Smooth muscle cell (in vitro differentiated cells): ENCODE data around the gene LNP1. TPM values are rescaled to one million over a fixed set of nuclear protein-coding genes. Genes with fewer than 3 reads are reported as not detected.

ENCODE experiments used
- DNase-seq: peaks from one replicate; lab custom pipeline; 2025; ENCODE audit not compliant: unreplicated experiment; lab: John Stamatoyannopoulos, UW
- H2AFZ ChIP-seq: fragments of 200-600 bp; sonication (generic); 2 replicates; pipeline ENCODE4 v1.6.0; 2016; ENCODE audit warnings: antibody characterized with exemption, low read depth, mild to moderate bottlenecking
- H3F3A ChIP-seq: fragments of 200-600 bp; sonication (generic); 2 replicates; pipeline ENCODE4 v1.6.0; 2017; ENCODE audit warnings: antibody characterized with exemption, low read depth
- H3K27ac ChIP-seq: fragments of 200-600 bp; sonication (generic); 2 replicates; pipeline ENCODE4 v1.5.1; 2016; ENCODE audit warnings: low read depth, mild to moderate bottlenecking
- H3K27me3 ChIP-seq: fragments of 200-600 bp; sonication (generic); 2 replicates; pipeline ENCODE4 v1.6.1; 2016; ENCODE audit warnings: low read depth, mild to moderate bottlenecking
- H3K36me3 ChIP-seq: fragments of 200-600 bp; sonication (generic); 2 replicates; pipeline ENCODE4 v1.5.1; 2016; ENCODE audit warnings: low read depth
- H3K4me1 ChIP-seq: fragments of 200-600 bp; sonication (generic); 2 replicates; pipeline ENCODE4 v1.5.1; 2016; ENCODE audit warnings: low read depth
- H3K4me2 ChIP-seq: fragments of 200-600 bp; sonication (generic); 2 replicates; pipeline ENCODE4 v1.6.0; 2016; ENCODE audit warnings: mild to moderate bottlenecking
- H3K4me3 ChIP-seq: fragments of 200-600 bp; sonication (generic); 2 replicates; pipeline ENCODE4 v1.5.1; 2016; ENCODE audit warnings: mild to moderate bottlenecking
- H3K79me2 ChIP-seq: fragments of 200-600 bp; sonication (generic); 2 replicates; pipeline ENCODE4 v1.6.0; 2016; ENCODE audit warnings: low read depth, mild to moderate bottlenecking
- H3K9ac ChIP-seq: fragments of 200-600 bp; sonication (generic); 2 replicates; pipeline ENCODE4 v1.6.0; 2016; ENCODE audit warnings: low read depth
- H3K9me3 ChIP-seq: fragments of 200-600 bp; sonication (generic); replicated peaks from 2 replicates; pipeline ENCODE4 v1.5.1; 2016; ENCODE audit warnings: low read depth
- H4K20me1 ChIP-seq: fragments of 200-600 bp; sonication (generic); 2 replicates; pipeline ENCODE4 v1.6.0; 2016; ENCODE audit warnings: low read depth
- CTCF ChIP-seq: fragments of 200-600 bp; sonication (generic); IDR thresholded peaks from 2 replicates; pipeline ENCODE4 v1.5.1; 2017; ENCODE audit warnings: borderline replicate concordance, mild to moderate bottlenecking, antibody characterized with exemption; ENCODE audit not compliant: insufficient read depth, poor library complexity, severe bottlenecking
- WGBS: methylation state at CpG from one replicate; pipeline ENCODE4 v1.1.7; 2016; ENCODE audit warnings: low lambda C conversion rate; 5-methylcytosine and 5-hydroxymethylcytosine counted together
- polyA plus RNA-seq: library from polyadenylated mRNA; unstranded; fragments of >200 nt; fragmentation: Nextera tagmentation; extraction: Ambion mirVana; gene quantifications from 2 replicates; pipeline ENCODE4 v1.2.1, GENCODE V29; 2016
- total RNA-seq: library from RNA; depleted of rRNA; stranded (reverse); fragments of >200 nt; gene quantifications from 2 replicates; pipeline ENCODE4 v1.2.3, GENCODE V29; 2014

The LNP1 gene
- total and polyA plus RNA-seq, 2 experiments from 2014 or later = 3.1 to 4.3 TPM

DNA sequence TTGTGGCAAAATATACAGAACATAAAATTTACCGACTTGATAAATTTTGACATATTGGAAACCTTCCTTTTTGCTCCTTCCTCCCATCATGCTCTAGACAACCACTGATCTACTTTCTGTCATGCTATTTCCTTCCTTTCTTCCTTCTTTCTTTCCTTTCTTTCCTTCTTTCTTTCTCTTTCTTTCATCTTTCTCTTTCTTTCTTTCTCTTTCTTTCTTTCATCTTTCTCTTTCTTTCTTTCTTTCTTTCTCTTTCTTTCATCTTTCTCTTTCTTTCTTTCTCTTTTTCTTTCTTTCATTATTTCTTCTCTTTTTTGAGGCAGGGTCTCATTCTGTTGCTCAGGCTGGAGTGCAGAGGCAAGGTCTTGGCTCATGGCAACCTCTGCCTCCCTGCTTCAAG, 82.2 kb downstream of the LNP1 start:
- Histone ChIP-seq H3K9me3 (no peaks in the 10 kb centered on the region), H2AFZ (no peak overlapping the region), H4K20me1 (no peaks in the 10 kb centered on the region), H3K4me2 (no peak overlapping the region), H3K79me2 (no peaks in the 10 kb centered on the region), H3K4me3 (no peak overlapping the region), H3K4me1 (no peaks in the 10 kb centered on the region), H3K36me3 (no peaks in the 10 kb centered on the region), H3K27ac (no peak overlapping the region), H3F3A (no peaks in the 10 kb centered on the region), H3K9ac (no peak overlapping the region), H3K27me3 (no peaks in the 10 kb centered on the region)
- no peak for DNase-seq
- no peak for TF ChIP-seq CTCF
- 100% methylated on average over 1 of the region's 1 CpG for WGBS

DNA sequence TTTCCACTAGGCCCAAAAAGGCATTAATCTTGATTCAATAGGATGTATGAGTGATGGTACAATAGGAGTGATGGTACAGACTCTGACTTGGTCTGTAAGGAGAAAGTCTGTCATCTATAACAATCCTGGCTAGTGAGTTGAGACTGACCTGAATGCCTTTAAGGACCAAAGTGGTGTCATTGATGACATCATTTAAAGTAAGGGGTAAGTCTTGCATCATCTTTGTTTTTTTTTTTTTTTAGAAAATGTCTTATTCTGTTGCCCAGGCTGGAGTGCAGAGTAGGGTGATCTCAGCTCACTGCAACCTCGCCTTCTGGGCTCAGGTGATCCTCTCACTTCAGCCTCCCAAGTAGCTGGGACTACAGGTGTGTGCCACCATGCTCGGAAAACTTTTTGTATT, 85.5 kb downstream of the LNP1 start:
- DNase-seq = no peak
- no peak overlapping the region for H2AFZ ChIP-seq
- 96% methylated on average over 2 of the region's 2 CpGs for WGBS

GRCh38 chr3:100489118-100489517, 87.8 kb downstream of the LNP1 start:
- Histone ChIP-seq H3K9me3 (no peaks in the 10 kb centered on the region), H3K4me2 (no peak overlapping the region), H4K20me1 (no peaks in the 10 kb centered on the region), H3K4me1 (peaks cover 9% of the 10 kb centered on the region), H3K4me3 (no peak overlapping the region), H3F3A (peaks cover 5% of the 10 kb centered on the region), H3K79me2 (peaks cover 16% of the 10 kb centered on the region), H3K27me3 (no peaks in the 10 kb centered on the region), H2AFZ (no peak overlapping the region), H3K9ac (no peak overlapping the region), H3K36me3 (no peaks in the 10 kb centered on the region), H3K27ac (no peak overlapping the region)
- WGBS = 100% methylated on average over 1 of the region's 1 CpG
- TF ChIP-seq CTCF = no peak
- no peak for DNase-seq

More for the DNA sequence above, 85.5 kb downstream of the LNP1 start:
- H3K79me2 ChIP-seq = no peaks in the 10 kb centered on the region
- no peaks in the 10 kb centered on the region for H3K9me3 ChIP-seq
- H3K9ac ChIP-seq = no peak overlapping the region
- no peak overlapping the region for H3K27ac ChIP-seq
- peaks cover 7% of the 10 kb centered on the region for H3K4me1 ChIP-seq
- no peak for TF ChIP-seq CTCF
- no peak overlapping the region for H3K4me2 ChIP-seq
- no peaks in the 10 kb centered on the region for H3K27me3 ChIP-seq
- H3K4me3 ChIP-seq = no peak overlapping the region
- H3F3A ChIP-seq = no peaks in the 10 kb centered on the region
- H3K36me3 ChIP-seq = no peaks in the 10 kb centered on the region
- no peaks in the 10 kb centered on the region for H4K20me1 ChIP-seq

GRCh38 chr3:100492059-100493006, 91.0 kb downstream of the LNP1 start, which contains the start of gene TMEM45A:
Gene TMEM45A (plus strand): TSS chr3:100492619. CDS start chr3:100555212, 62,593 bp downstream.
- peaks cover 42% of the 10 kb centered on the region for H3K79me2 ChIP-seq
- peak within 1 kb of the TSS; percentile 98 for H3K9ac ChIP-seq
- peaks cover 12% of the 10 kb centered on the region for H3K4me1 ChIP-seq
- peak within 1 kb of the TSS; percentile 86 for H3K4me3 ChIP-seq
- peak within 1 kb of the TSS; percentile 96 for H3K27ac ChIP-seq
- no peak for TF ChIP-seq CTCF
- H4K20me1 ChIP-seq = no peaks in the 10 kb centered on the region
- peaks cover 7% of the 10 kb centered on the region for H3F3A ChIP-seq
- H2AFZ ChIP-seq = peak within 1 kb of the TSS; percentile 100
- 1% methylated on average over 56 of the region's 56 CpGs for WGBS
- no peaks in the 10 kb centered on the region for H3K27me3 ChIP-seq
- DNase-seq = peak; percentile 81
- no peaks in the 10 kb centered on the region for H3K9me3 ChIP-seq
- no peaks in the 10 kb centered on the region for H3K36me3 ChIP-seq
- peak within 1 kb of the TSS; percentile 95 for H3K4me2 ChIP-seq
